ENCODE measurements around the gene SLC29A3. TPM values are rescaled to one million over a fixed set of nuclear protein-coding genes. Genes with fewer than 3 reads are reported as not detected.

SLC29A3 gene
- total RNA-seq, 1 experiment from 2014 or later = 5.9 TPM

- no peak overlapping the region for H3K4me2 ChIP-seq (ENCODE audit: low read length)
- no peak for TF ChIP-seq REST (IDR thresholded peaks at IDR 0.05; ENCODE audit: low read depth)
- no peak for TF ChIP-seq EZH2 (IDR thresholded peaks at IDR 0.05)
- TF ChIP-seq SP1 (IDR thresholded peaks at IDR 0.05; ENCODE audit: low read depth) = no peak
- TF ChIP-seq RAD21 (IDR thresholded peaks at IDR 0.05; ENCODE audit: low read depth) = no peak
- no peak for TF ChIP-seq ZFX (IDR thresholded peaks at IDR 0.05)
- no peak for TF ChIP-seq EGR1 (IDR thresholded peaks at IDR 0.05; ENCODE audit: low read depth)
- CTCF ChIA-PET = interaction anchor here (1.3 kb wide), 1 partner anchor 18 kb away, joined by 3 read pairs; no protein-coding TSS in a partner anchor
- no peak for ATAC-seq
- no TSS peak for BruUV-seq (replicated peaks)
- intact Hi-C loops (cut with micrococcal nuclease) = no loop called here
- no peaks in the 10 kb centered on the region for H3K4me1 ChIP-seq (ENCODE audit: control insufficient read depth in 1 of 2, insufficient read depth in 2 of 2, low read length in 2 of 2)
- no peak overlapping the region for H3K9ac ChIP-seq (ENCODE audit: low read length)
- H3K9me3 ChIP-seq (ENCODE audit: control insufficient read depth in 1 of 2, insufficient read depth in 1 of 2, low read depth in 1 of 2, low read length in 2 of 2) = no peaks in the 10 kb centered on the region
- POLR2A ChIA-PET = no interaction called here
- no peaks in the 10 kb centered on the region for H3K79me2 ChIP-seq (ENCODE audit: insufficient read depth, low read length)
- no peaks in the 10 kb centered on the region for H3K9me2 ChIP-seq (ENCODE audit: insufficient read depth)
- DNase-seq (ENCODE audit: low read depth, low spot score) = no peak
- peaks cover 0 to 6% of the 10 kb centered on the region in 2 experiments; a peak in 1 of 4 replicates for H3K36me3 ChIP-seq (ENCODE audit: control insufficient read depth in 1 of 2, insufficient read depth in 2 of 2, low read length in 2 of 2)
- H4K20me1 ChIP-seq (ENCODE audit: insufficient read depth) = no peaks in the 10 kb centered on the region
- RAD21 ChIA-PET (ENCODE audit: low non-redundant PET in 1 of 2, low total read pairs in 2 of 2, uncharacterized antibody in 2 of 2, unreplicated experiment in 2 of 2) = interaction anchor here in 1 of 2 experiments (1.0 kb wide), 1 partner anchor 385 kb away, joined by 3 read pairs; no protein-coding TSS in a partner anchor
- H3K27me3 ChIP-seq (ENCODE audit: insufficient read depth, low read length) = no peaks in the 10 kb centered on the region
- no peak overlapping the region for H3K27ac ChIP-seq (ENCODE audit: low read depth, low read length)
- H3K4me3 ChIP-seq (replicated peaks in 1 of 2; ENCODE audit: low read depth in 1 of 2, low read length in 2 of 2) = no peak overlapping the region
- no peak overlapping the region for H2AFZ ChIP-seq (ENCODE audit: low read depth, low read length, poor library complexity, severe bottlenecking)
These were observed 32.4 kb upstream of the SLC29A3 start for GRCh38 chr10:71286521-71287294.
